ENCODE data around the gene HDAC6.
A peak's percentile ranks its signal among the peaks of the same experiment; 100 is the strongest.

HDAC6 gene

DNA sequence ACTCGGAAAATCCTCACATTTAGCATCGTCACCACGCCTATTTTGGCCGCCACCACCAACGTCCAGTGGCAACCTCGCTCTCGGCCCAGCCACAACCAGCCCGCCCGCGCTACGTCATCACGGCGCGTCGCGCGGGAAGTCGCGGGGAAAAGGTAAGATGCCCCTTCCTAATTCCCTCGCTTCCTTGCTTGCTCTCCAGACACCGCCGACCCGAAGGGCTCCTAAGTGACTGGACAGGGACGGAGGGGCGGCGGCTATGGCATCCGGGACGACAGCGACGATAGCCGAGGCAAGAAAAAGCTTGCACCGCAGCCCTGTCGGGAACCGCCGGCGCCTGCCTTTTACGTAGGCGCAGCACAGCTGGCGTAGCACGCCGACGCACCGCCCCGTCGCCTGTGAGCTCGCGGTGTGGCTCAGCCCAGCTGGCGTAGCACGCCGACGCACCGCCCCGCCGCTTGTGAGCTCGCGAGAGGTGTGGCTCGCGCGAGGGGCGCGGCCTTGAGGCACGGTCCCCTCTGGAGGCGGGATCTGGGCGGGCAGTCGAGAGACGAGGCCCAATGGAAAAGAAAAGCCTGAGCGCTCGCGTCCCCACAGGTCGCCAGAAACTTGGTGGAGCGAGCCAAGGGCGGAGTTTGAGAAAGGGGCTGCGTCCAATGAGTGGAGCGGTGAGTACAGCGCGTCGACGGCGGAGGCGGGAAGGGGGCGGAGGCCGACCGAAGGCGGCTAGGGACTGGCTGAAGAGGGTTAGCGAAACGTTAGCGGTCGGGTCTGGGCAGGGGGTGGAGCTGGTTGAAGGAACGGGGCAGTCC is at the start of gene HDAC6:
TSS of gene HDAC6 (plus strand) at position 788 of the 809 bp plus-strand sequence. CDS start 626 bp downstream, outside the sequence.
- DNase-seq = peak; percentile 92

DNA sequence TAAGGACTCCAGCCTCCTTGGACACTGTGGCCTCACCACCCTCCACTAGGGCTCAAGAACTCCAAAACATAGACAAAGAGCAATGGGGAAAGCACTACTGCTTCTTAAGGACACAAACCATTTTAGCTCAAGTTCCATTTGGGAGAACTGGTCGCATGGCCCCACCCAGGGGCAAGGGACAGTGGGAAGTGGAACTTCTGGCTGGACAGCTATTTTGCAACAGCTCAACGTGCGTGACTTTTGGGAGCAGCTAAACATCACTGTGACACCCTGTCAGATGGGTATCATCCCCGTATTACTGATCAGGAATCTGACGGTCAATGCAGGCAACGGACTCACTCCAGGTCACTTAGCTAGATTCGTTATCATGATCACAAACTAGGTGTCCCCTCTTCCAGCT is 49.4 kb upstream of the HDAC6 start:
- no peak for DNase-seq

DNA sequence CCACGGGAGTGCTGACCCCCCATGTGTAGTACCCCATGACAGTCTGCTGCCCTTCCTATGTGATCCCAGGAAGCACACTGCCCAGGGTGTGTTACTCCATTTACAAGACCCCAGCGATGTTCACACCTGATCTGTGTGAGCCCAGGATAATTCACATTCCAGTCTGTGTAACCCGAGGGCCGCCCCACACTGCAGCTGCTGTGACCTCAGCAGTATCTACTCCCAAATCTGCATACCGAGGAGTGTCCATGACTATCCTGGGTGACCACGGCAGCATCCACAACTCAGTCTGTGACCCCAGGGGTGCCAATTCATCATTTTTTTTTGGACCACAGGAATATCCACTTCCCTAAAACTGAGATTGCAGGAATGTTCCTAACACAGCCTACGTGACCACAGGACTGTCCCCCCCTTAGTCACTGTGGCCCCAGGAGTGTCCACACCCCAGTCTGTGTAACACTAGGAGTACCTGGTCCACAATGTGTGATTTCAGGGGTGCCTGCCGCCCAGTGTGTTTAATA is 48.1 kb upstream of the HDAC6 start:
- DNase-seq = no peak

DNA sequence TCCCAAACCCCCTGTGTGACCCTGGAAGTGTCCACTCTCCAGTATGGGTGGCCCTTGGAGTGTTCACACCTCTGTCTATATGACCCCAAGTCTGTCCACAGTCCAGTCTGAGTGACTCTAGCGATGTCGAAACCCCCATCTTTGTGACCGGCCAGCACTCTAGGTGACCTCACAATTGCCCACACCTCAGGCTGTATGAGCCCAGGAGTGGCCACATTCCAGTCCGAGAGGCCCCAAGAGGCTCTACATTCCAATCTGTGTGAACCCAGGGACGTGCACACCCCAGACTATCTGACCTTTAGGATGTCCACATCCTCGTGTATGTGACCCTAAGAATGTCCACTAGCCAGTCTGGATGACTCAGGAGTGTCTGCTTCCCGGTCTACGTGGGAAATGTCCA is 47.6 kb upstream of the HDAC6 start:
- no peak for DNase-seq

DNA sequence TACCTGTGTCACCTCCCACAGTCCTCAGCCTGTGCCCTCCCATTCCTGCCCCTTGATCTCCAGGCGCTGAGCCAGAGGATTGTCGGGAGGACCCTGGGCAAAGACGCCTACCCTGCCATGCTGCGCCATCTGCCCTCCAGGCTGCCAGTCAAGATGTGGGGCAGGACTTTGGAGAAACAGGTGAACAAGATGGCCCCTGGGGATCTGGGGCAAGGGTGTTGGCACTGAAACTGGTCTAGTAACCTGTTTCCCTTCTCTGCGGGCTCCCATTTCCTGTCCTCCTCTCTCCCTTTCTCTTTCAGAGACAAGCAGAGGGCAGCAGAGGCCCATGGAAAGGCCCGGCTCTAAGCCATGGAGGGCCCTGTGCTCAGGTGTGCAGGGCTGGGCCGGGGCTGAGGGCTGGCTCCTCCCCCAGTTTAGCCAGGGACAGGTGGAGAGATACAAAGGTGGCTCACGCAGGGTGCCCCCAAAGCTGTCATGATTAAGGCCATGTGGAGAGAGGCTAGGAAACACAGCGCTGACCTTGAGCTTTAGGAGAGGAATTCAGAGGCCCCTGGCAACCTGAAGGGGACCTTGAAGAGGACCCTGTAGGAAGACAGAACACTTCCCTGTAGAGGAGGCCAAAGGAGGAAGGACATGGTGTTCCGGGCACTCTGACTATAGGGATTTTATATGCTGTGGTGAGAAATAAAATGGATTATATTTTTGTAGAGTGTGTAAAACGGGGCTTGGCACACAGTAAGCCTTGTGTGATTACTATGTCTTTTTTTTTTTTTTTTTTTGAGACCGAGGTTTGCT is 40.0 kb upstream of the HDAC6 start, which contains the start of gene GLOD5:
TSS of gene GLOD5 (plus strand) at position 74 of the 798 bp plus-strand sequence. CDS start at position 118, 44 bp downstream.
- DNase-seq = no peak

DNA sequence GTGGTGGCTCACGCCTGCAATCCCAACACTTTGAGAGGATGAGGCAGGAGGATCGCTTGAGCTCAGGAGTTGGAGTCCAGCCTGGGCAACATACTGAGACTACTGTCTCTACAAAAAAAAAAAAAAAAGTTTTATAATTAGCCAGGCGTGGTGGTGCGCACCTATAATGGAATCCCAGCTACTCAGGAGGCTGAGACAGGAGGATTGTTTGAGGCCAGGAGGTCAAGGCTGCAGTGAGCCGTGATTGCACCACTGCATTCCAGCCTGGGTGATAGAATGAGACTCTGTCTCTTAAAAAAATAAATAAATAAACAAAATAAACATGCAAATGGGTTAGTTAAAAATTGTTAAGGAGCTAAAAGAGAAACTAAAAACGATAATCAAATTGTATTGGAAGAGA is 32.6 kb upstream of the HDAC6 start:
- DNase-seq = no peak

DNA sequence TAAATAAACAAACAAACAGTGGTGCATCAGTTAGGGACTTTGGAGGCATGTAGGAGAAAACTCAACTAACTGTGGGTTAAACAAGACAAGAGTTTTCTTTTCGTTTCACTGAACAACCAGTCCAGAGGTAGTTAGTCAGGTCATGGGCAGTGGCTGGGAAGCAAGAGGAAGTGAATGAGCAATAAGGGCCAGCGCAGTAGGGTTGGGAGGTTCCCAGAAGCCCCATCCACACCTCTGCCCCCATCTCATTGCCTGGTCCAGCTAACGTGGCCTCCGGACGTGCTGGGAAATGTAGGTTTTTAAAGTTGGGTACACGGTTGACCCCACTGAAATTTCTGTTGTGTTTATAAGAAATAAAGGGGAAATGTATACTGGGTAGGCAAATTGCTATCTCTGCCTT is 31.6 kb upstream of the HDAC6 start:
- DNase-seq = no peak

DNA sequence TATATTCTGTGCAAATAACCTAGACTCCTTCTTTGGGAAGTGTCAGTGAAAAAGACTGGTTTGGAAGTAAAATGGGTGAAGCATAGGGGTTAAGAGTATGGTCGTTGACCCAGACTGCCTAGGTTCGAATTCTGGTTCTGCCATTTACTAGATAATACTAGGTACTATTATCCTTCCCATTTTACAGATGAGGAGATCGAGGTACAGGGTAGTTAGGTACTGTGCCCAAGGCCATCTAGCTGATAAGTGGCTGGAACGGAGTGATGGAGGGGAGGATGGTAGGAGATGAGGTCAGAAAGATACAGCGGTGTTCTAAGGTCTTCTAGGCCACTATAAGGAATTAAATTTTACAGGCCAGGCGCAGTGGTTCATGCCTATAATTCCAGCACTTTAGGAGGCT is 29.3 kb upstream of the HDAC6 start:
- no peak for DNase-seq

DNA sequence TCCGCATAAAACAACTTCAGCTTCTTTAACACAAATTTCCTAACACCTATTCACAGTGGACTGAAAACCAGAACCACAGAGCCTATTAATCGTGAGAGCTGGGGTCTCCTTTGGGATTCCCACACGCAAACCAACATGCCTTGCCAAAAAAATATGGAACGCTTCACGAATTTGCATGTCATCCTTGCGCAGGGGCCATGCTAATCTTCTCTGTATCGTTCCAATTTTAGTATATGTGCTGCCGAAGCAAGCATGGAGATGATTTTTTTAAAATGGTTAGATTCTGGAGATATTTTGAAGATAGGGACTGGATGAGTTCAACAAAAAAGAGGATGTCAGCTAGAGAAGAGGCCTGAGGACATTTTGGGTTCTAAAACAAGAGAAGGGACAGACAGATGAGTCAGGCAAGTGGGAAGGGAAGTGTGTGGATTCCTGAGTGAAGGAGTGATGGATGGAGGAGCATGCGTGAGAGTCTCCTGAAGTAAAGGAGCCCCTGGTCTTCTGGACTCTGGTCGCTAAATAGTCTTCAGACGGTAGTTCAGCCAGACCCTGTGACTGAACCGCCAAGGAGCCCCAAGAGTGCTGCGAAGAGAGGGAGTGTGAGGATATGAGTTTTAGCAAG is 24.9 kb upstream of the HDAC6 start:
- no peak for DNase-seq

DNA sequence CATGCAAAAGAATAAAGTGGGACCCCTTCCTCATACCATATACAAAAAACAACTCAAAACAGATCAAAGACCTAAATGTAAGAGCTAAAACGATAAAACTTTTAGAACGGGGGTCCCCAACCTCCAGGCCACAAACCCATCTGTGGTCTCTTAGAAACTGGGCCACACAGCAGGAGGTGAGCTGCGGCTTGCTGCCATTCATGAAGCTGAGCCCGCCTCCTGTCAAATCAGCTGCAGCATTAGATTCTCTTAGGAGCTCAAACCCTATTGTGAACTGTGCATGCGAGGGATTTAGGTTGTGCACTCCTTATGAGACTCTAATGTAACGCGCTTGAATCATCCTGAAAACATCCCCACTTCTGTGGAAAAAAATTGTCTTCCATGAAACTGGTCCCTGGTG is 22.5 kb upstream of the HDAC6 start:
- no peak for DNase-seq

DNA sequence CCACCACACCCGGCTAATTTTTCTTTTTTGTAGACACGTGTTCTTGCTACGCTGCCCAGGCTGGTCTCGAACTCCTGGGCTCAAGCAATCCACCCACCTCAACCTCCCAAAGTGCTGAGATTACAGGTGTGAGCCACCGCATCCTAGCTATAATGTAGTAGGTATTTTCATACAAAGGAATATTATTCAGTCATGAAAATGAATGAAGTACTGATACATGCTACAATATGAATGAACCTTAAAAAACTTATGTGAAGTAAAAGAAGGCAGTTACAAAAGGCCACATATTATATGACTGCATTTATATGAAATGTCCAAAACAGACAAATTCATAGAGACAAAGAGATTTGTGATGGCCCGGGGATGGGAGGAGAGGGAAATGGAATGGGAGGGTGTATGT is 20.2 kb upstream of the HDAC6 start:
- no peak for DNase-seq

DNA sequence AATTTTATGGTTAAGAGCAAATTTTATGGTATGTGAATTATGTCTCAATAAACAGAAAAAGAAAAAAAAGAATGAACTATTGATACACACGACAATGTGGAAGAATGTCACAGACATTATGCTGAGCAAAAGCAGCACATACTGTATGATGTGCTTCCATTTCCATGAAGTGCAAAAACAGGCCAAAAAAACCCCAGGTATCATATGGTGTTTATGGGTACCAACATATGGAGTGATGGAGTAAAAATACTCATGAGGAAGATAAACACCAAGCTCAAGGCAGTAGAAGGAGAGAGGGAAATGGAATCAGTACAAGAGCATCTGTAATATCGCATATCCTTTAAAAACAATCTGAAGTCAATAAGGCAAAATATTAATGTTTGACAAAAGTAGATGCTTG is 19.7 kb upstream of the HDAC6 start:
- DNase-seq = no peak

DNA sequence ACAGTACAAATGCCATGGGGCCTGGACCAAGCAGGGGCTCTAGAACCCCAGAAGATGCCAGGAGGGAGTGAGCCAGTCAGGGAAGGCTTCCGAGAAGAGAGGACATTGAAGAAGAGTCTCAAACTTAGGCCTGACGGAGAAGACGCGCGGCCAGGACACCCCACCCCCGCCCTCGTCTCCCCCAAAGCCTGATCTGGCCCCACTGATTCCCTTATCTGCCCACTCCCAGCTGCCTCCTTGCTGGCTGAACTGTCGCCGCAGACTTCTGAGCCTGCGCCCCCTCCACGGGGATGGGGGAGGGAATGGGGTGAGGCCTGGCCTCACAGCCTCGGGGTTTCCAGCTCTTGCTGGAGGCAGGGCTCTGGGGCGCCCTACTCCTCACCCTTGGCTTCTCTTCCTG is 19.1 kb upstream of the HDAC6 start:
- DNase-seq = no peak

DNA sequence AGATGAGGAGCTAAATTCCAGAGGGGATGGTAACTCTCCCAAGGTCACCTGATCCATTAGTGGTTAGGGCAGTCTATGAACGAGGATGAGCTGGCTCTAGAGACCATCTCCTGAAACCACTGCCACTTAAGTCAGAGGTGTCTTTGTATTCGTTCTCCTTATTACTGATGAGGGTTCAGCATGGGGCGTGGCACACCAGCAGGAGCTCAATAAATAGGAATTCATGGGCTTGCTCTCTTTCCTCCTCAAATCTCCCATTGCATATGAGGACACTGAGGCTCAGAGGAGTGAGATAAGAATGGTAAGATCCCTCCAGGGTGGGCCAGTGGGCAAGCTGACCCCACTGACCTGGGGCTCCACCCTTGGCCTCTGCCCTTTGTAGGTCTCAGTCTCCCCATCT is 17.1 kb upstream of the HDAC6 start:
- no peak for DNase-seq

DNA sequence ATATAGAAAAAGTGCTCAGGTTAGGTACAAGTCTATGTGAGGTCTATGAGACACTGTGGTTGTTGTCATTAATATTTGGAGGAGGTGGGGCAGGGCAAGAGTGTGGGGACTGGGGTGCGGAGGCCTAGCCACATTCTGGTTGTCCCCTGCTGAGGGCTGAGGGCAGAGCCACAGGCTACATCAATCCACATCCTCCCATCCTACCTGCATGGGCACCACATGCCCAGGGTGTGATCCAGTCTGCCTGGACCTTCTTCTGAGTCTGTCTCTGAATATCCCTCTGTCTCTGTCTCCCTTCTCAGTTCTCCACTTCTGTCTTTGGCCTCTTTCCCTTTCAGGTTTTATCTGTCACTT is 16.7 kb upstream of the HDAC6 start:
- no peak for DNase-seq

DNA sequence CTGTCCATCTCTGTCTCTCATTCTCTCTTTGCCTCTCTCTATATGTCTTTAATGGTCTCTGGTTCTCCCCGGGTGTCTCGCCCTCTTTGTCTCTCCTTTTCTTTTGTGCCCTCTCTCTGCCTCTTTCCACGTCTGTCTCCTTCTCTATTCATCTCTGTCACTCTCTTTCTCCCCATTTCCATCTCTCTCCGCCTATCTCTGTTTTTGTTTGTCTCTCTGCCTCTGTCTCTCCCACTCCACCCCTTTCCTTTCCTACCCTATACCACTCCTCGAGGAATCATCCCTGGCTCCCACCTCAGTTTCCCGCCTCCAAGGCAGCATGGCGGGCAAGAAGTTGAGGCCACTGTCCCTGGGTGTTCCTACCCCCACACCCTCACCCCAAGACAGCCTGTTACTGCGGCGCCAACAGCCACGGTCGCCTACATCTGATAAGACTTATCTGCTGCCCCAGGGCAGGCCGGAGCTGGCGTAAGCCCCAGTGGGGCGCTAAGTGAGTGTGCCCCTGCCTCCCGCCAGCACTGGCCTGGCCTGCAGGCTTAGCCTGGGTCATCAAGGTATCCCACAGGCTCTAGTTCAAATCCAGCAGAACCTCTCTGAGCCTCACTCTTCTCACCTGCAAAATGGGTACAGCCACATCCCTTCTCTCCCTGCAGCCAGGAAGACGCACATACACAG is 16.2 kb upstream of the HDAC6 start:
- DNase-seq = no peak

DNA sequence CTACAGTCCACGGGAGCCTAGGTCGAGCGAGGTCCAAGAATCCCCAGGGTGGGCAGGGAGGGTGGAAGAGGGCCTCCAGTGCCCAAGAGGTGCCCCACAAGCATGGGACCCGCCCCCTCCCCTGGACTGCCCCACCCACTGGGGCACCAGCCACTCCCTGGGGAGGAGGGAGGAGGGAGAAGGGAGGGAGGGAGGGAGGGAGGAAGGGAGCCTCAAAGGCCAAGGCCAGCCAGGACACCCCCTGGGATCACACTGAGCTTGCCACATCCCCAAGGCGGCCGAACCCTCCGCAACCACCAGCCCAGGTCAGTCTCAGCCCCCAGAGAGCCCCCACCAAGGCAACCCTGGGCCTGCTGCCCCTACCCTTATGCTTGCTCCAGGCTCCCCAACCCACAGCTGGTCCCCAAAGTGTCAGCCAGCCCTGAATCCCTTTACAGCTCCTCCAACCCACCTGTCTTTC is 15.5 kb upstream of the HDAC6 start, which contains the start of gene GATA1:
TSS of gene GATA1 (plus strand) at position 250 of the 460 bp plus-strand sequence. CDS start 4,520 bp downstream, outside the sequence.
- no peak for DNase-seq

DNA sequence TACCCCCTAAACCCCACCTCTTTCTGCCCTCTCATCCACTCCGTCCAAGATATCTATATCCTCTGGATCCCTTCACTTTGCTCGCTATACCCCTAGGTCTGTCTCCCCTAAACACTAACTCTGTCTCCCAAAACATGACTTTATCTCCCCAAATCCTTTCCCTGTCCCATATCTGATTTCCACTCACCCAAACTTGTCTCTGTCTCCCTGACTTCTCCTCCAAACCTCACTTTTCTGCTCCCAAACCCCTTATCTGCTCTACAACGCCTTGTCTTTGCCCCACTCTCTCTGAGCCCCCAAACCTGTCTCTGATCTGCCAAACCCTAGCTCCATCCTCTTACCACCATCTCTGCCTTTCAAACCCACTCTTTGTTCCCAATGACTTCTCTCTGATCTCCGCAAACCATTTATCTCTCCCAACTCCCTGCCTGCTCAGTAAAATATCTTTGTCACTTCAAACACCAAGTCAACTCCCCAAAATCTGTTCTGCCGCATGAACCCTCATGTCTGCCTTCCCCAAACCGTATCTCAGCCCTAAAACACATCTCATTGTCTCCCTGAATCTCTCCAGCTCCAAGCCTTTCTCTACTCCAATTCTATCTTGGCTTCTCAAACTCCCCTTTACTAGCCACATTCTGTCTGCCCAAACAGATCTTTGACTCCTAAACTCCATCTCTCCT is 14.9 kb upstream of the HDAC6 start:
- DNase-seq = no peak

DNA sequence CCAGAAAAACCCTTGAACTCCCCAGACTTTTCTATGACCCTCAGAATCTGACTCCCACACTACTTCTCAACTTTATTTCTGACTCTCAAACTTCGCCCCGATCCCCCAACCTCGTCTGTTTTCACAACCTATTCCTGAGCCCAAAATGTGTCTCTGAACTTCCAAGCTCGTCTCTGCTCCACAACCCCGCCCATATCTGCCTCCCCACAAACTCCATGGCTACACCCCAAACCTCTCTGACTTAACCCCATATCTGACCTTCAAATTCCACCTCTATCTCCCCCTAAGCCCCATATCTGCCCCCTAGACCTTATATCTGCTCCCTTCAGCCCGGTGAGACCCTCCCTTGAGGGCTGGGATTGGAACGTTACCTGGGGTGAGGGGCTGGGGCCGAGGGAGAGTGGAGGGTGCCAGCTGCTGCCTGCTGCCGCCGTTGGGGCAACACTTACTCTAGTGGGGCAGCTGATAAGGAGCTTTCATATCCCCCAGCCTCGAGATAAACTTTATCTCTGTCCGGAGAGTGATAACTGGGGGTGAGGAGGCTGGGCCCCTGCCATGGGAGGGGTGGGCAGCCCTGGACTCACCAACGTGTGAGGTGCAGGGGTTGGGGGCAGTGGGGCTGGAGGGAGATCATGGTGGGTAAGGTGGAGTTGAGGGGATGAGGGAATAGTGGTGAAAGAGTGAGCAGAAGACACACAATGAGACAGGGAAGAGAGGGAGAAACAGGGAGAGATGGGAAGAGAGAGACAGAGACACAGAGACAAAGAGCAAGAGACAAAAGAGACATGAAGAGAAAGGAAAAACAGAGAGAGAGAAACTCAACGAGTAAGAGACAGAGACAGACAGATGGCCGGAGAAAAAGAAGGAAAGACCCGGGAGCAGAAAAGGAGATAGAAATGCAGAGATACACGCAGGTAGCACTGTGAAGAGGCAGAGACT is 14.1 kb upstream of the HDAC6 start:
- no peak for DNase-seq

DNA sequence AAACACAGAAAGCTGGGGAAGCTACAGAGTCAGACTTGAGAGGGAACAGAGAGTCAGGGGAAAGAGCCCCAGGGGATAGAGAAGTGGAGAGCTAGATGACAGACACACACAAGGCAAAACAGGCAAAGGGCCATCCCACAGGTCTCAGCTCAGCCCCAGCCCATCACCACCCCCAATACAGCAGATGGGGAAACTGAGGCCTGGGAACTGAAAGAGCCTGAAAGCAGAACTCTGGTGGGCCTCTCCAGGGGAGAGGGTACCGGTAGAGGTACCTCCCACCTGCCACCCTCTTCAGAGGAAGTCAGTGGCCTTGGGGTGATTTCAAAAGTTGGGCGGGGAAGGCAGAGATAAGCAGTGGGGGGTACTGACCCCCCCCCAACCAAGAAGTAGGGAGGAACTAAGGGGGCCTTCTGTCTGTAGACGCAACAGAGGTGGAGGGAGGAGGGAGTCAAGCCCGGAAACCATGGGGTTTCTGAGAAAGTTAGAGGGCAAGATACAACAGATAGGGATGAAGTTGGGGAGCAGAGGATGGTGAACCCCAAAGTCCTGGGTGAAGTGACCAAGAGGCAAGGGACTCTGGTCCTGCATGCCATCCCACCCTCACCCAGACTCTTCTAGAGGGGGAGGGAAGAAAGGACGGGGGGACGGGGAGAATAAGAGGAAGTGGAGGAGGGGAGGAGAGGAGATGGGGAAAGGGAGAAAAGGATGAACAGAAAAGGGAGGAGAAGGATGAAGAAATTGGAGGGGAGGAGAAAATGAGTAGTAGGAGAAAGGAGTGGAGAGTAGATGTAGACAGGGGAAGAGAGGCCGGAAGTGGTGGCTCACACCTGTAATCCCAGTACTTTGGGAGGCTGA is 12.3 kb upstream of the HDAC6 start:
- no peak for DNase-seq
